GM04503 (cell line): Measurements from ENCODE around the gene HSD17B13.
A peak's percentile ranks its signal among the peaks of the same experiment; 100 is the strongest.
"Not testable (repeated sequence)": the region's sequence is repeated elsewhere in the genome, so short reads cannot be mapped to it uniquely, and the experiment has no call there.

Experiments used
- DNase-seq: peaks from one replicate; pipeline ENCODE4 v3.0.0-alpha.2; 2012; ENCODE audit warnings: low read depth

The HSD17B13 gene

GRCh38 chr4:87315000-87315399, 7.7 kb downstream of the HSD17B13 start:
- DNase-seq = not testable (repeated sequence)

GRCh38 chr4:87313756-87314155, 8.9 kb downstream of the HSD17B13 start:
- DNase-seq = no peak

- DNase-seq = no peak
Observed at GRCh38 chr4:87311684-87312083, 11.0 kb downstream of the HSD17B13 start.

GRCh38 chr4:87310691-87311335, 11.9 kb downstream of the HSD17B13 start:
- no peak for DNase-seq

GRCh38 chr4:87309625-87310024, 13.1 kb downstream of the HSD17B13 start:
- peak; percentile 45 for DNase-seq

- DNase-seq = no peak
Observed at GRCh38 chr4:87306056-87306455, 16.6 kb downstream of the HSD17B13 start.

- DNase-seq = no peak
Observed at GRCh38 chr4:87305562-87305961, 17.1 kb downstream of the HSD17B13 start.

GRCh38 chr4:87304745-87305432, 17.8 kb downstream of the HSD17B13 start:
- DNase-seq = no peak

- DNase-seq = no peak
Observed at GRCh38 chr4:87299898-87300297, 22.8 kb downstream of the HSD17B13 start.

GRCh38 chr4:87298362-87298761, 24.3 kb downstream of the HSD17B13 start:
- DNase-seq = no peak

GRCh38 chr4:87294911-87295310, 27.8 kb downstream of the HSD17B13 start:
- not testable (repeated sequence) for DNase-seq

- DNase-seq = not testable (repeated sequence)
Observed at GRCh38 chr4:87293889-87294288, 28.8 kb downstream of the HSD17B13 start.

- DNase-seq = no peak
Observed at GRCh38 chr4:87286970-87287369, 35.7 kb downstream of the HSD17B13 start.

GRCh38 chr4:87284268-87284667, 38.4 kb downstream of the HSD17B13 start:
- not testable (repeated sequence) for DNase-seq

GRCh38 chr4:87283151-87283550, 39.5 kb downstream of the HSD17B13 start:
- no peak for DNase-seq

GRCh38 chr4:87281603-87282002, 41.1 kb downstream of the HSD17B13 start:
- no peak for DNase-seq

- DNase-seq = no peak
Observed at GRCh38 chr4:87278335-87278794, 44.3 kb downstream of the HSD17B13 start.

GRCh38 chr4:87275311-87275710, 47.4 kb downstream of the HSD17B13 start:
- DNase-seq = no peak

GRCh38 chr4:87274803-87275202, 47.9 kb downstream of the HSD17B13 start:
- no peak for DNase-seq

GRCh38 chr4:87274327-87274726, 48.4 kb downstream of the HSD17B13 start:
- DNase-seq = no peak

GRCh38 chr4:87270825-87271224, 51.9 kb downstream of the HSD17B13 start:
- no peak for DNase-seq

GRCh38 chr4:87270144-87270543, 52.5 kb downstream of the HSD17B13 start:
- peak; percentile 3 for DNase-seq

- DNase-seq = no peak
Observed at GRCh38 chr4:87268411-87268810, 54.3 kb downstream of the HSD17B13 start.

- DNase-seq = no peak
Observed at GRCh38 chr4:87266986-87267385, 55.7 kb downstream of the HSD17B13 start.
